Smooth muscle cell (in vitro differentiated cells): ENCODE results near the gene SMARCAD1. TPM values are rescaled to one million over a fixed set of nuclear protein-coding genes. Genes with fewer than 3 reads are reported as not detected.

Experiments
- DNase-seq: peaks from one replicate; lab custom pipeline; 2025; ENCODE audit not compliant: unreplicated experiment; lab: John Stamatoyannopoulos, UW
- H2AFZ ChIP-seq: fragments of 200-600 bp; sonication (generic); 2 replicates; pipeline ENCODE4 v1.6.0; 2016; ENCODE audit warnings: antibody characterized with exemption, low read depth, mild to moderate bottlenecking
- H3F3A ChIP-seq: fragments of 200-600 bp; sonication (generic); 2 replicates; pipeline ENCODE4 v1.6.0; 2017; ENCODE audit warnings: antibody characterized with exemption, low read depth
- H3K27ac ChIP-seq: fragments of 200-600 bp; sonication (generic); 2 replicates; pipeline ENCODE4 v1.5.1; 2016; ENCODE audit warnings: low read depth, mild to moderate bottlenecking
- H3K27me3 ChIP-seq: fragments of 200-600 bp; sonication (generic); 2 replicates; pipeline ENCODE4 v1.6.1; 2016; ENCODE audit warnings: low read depth, mild to moderate bottlenecking
- H3K36me3 ChIP-seq: fragments of 200-600 bp; sonication (generic); 2 replicates; pipeline ENCODE4 v1.5.1; 2016; ENCODE audit warnings: low read depth
- H3K4me1 ChIP-seq: fragments of 200-600 bp; sonication (generic); 2 replicates; pipeline ENCODE4 v1.5.1; 2016; ENCODE audit warnings: low read depth
- H3K4me2 ChIP-seq: fragments of 200-600 bp; sonication (generic); 2 replicates; pipeline ENCODE4 v1.6.0; 2016; ENCODE audit warnings: mild to moderate bottlenecking
- H3K4me3 ChIP-seq: fragments of 200-600 bp; sonication (generic); 2 replicates; pipeline ENCODE4 v1.5.1; 2016; ENCODE audit warnings: mild to moderate bottlenecking
- H3K79me2 ChIP-seq: fragments of 200-600 bp; sonication (generic); 2 replicates; pipeline ENCODE4 v1.6.0; 2016; ENCODE audit warnings: low read depth, mild to moderate bottlenecking
- H3K9ac ChIP-seq: fragments of 200-600 bp; sonication (generic); 2 replicates; pipeline ENCODE4 v1.6.0; 2016; ENCODE audit warnings: low read depth
- H3K9me3 ChIP-seq: fragments of 200-600 bp; sonication (generic); replicated peaks from 2 replicates; pipeline ENCODE4 v1.5.1; 2016; ENCODE audit warnings: low read depth
- H4K20me1 ChIP-seq: fragments of 200-600 bp; sonication (generic); 2 replicates; pipeline ENCODE4 v1.6.0; 2016; ENCODE audit warnings: low read depth
- CTCF ChIP-seq: fragments of 200-600 bp; sonication (generic); IDR thresholded peaks from 2 replicates; pipeline ENCODE4 v1.5.1; 2017; ENCODE audit warnings: borderline replicate concordance, mild to moderate bottlenecking, antibody characterized with exemption; ENCODE audit not compliant: insufficient read depth, poor library complexity, severe bottlenecking
- WGBS: methylation state at CpG from one replicate; pipeline ENCODE4 v1.1.7; 2016; ENCODE audit warnings: low lambda C conversion rate; 5-methylcytosine and 5-hydroxymethylcytosine counted together
- polyA plus RNA-seq: library from polyadenylated mRNA; unstranded; fragments of >200 nt; fragmentation: Nextera tagmentation; extraction: Ambion mirVana; gene quantifications from 2 replicates; pipeline ENCODE4 v1.2.1, GENCODE V29; 2016
- total RNA-seq: library from RNA; depleted of rRNA; stranded (reverse); fragments of >200 nt; gene quantifications from 2 replicates; pipeline ENCODE4 v1.2.3, GENCODE V29; 2014

The SMARCAD1 gene
- total and polyA plus RNA-seq, 2 experiments from 2014 or later = 12.6 to 42.7 TPM

DNA sequence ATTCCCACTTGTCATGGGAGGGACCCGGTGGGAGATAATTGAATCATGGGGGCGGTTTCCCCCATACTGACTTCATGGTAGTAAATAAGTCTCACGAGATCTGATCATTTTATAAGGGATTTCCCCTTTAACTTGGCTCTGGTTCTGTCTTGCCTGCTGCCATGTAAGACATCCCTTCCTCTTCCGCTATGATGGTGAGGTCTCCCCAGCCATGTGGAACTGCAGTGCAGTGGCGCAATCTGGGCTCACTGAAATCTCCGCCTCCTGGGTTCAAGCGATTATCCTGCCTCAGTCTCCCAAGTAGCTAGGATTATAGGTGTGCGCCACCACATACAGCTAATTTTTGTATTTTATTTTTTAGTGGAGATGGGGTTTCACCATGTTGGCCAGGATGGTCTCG, 132.1 kb downstream of the SMARCAD1 start:
- no peak for TF ChIP-seq CTCF
- no peak overlapping the region for H3K27ac ChIP-seq
- H3K79me2 ChIP-seq = no peaks in the 10 kb centered on the region
- no peaks in the 10 kb centered on the region for H4K20me1 ChIP-seq
- H3K9me3 ChIP-seq = no peaks in the 10 kb centered on the region
- H3K27me3 ChIP-seq = no peaks in the 10 kb centered on the region
- DNase-seq = no peak
- H3K4me3 ChIP-seq = no peak overlapping the region
- no peaks in the 10 kb centered on the region for H3K36me3 ChIP-seq
- no peaks in the 10 kb centered on the region for H3F3A ChIP-seq
- H3K9ac ChIP-seq = no peak overlapping the region
- H2AFZ ChIP-seq = no peak overlapping the region
- 80% methylated on average over 9 of the region's 9 CpGs for WGBS
- H3K4me1 ChIP-seq = no peaks in the 10 kb centered on the region
- H3K4me2 ChIP-seq = no peak overlapping the region

Other genes starting within 250 kb of the SMARCAD1 start
- not detected in 2 replicates for gene HPGDS, start 135.0 kb downstream of the SMARCAD1 start, total RNA-seq
- not detected in 2 replicates for gene HPGDS, start 135.0 kb downstream of the SMARCAD1 start, polyA plus RNA-seq
- 150 and 182 TPM in 2 replicates for gene PDLIM5, start 244.1 kb downstream of the SMARCAD1 start, total RNA-seq
- gene PDLIM5, start 244.1 kb downstream of the SMARCAD1 start, polyA plus RNA-seq = 129 and 144 TPM in 2 replicates